ENCODE measurements around the gene PFN1.

PFN1 gene

GRCh38 chr17:4896332-4897197, 51.8 kb downstream of the PFN1 start:
- no peak for TF ChIP-seq EZH2phosphoT487 (IDR thresholded peaks at IDR 0.05; ENCODE audit: borderline replicate concordance, low read length)
- TF ChIP-seq, protein P1, sequence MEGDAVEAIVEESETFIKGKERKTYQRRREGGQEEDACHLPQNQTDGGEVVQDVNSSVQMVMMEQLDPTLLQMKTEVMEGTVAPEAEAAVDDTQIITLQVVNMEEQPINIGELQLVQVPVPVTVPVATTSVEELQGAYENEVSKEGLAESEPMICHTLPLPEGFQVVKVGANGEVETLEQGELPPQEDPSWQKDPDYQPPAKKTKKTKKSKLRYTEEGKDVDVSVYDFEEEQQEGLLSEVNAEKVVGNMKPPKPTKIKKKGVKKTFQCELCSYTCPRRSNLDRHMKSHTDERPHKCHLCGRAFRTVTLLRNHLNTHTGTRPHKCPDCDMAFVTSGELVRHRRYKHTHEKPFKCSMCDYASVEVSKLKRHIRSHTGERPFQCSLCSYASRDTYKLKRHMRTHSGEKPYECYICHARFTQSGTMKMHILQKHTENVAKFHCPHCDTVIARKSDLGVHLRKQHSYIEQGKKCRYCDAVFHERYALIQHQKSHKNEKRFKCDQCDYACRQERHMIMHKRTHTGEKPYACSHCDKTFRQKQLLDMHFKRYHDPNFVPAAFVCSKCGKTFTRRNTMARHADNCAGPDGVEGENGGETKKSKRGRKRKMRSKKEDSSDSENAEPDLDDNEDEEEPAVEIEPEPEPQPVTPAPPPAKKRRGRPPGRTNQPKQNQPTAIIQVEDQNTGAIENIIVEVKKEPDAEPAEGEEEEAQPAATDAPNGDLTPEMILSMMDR (IDR thresholded peaks at IDR 0.05; ENCODE audit: low read depth, low read length, poor library complexity, severe bottlenecking): no peak
- no peak overlapping the region for H3K4me2 ChIP-seq (ENCODE audit: low read length)

GRCh38 chr17:4895657-4896331, 52.5 kb downstream of the PFN1 start:
- Histone ChIP-seq H3K79me2 (ENCODE audit: control insufficient read depth, low read length) (no peaks in the 10 kb centered on the region), H3K27ac (ENCODE audit: low read depth, low read length) (no peak overlapping the region), H3K4me1 (ENCODE audit: control insufficient read depth, low read length) (peaks cover 15% of the 10 kb centered on the region), H3K27me3 (ENCODE audit: control insufficient read depth, low read length) (peaks cover 12% of the 10 kb centered on the region), H3K9me2 (replicated peaks; ENCODE audit: control insufficient read depth, low read length) (no peaks in the 10 kb centered on the region), H3K36me3 (ENCODE audit: control insufficient read depth, low read length) (peaks cover 24% of the 10 kb centered on the region), H4K20me1 (ENCODE audit: control insufficient read depth, insufficient read depth, low read depth, low read length) (no peaks in the 10 kb centered on the region; the same call in 1 of the 2 replicates), H3F3A (ENCODE audit: control insufficient read depth, insufficient read depth) (no peaks in the 10 kb centered on the region), H3K4me3 (ENCODE audit: low read length) (no peak overlapping the region), H3K4me2 (ENCODE audit: low read length) (no peak overlapping the region), H3K9me3 (ENCODE audit: control insufficient read depth, insufficient read depth, low read length) (no peaks in the 10 kb centered on the region)
- TF ChIP-seq EZH2phosphoT487 (IDR thresholded peaks at IDR 0.05; ENCODE audit: borderline replicate concordance, low read length): no peak
- TF ChIP-seq, protein P1 (IDR thresholded peaks at IDR 0.05; ENCODE audit: low read depth, low read length, poor library complexity, severe bottlenecking): no peak

More at GRCh38 chr17:4896332-4897197, 51.8 kb downstream of the PFN1 start:
- H3F3A ChIP-seq (ENCODE audit: control insufficient read depth, insufficient read depth): no peaks in the 10 kb centered on the region
- H3K4me1 ChIP-seq (ENCODE audit: control insufficient read depth, low read length): peaks cover 21% of the 10 kb centered on the region
- H3K4me3 ChIP-seq (ENCODE audit: low read length): no peak overlapping the region
- peaks cover 17% of the 10 kb centered on the region for H3K36me3 ChIP-seq (ENCODE audit: control insufficient read depth, low read length)
- peaks cover 14% of the 10 kb centered on the region for H3K27me3 ChIP-seq (ENCODE audit: control insufficient read depth, low read length)
- H3K9me3 ChIP-seq (ENCODE audit: control insufficient read depth, insufficient read depth, low read length): no peaks in the 10 kb centered on the region
- no peak overlapping the region for H3K27ac ChIP-seq (ENCODE audit: low read depth, low read length)
- no peaks in the 10 kb centered on the region for H3K79me2 ChIP-seq (ENCODE audit: control insufficient read depth, low read length)
- no peaks in the 10 kb centered on the region; the same call in 1 of the 2 replicates for H4K20me1 ChIP-seq (ENCODE audit: control insufficient read depth, insufficient read depth, low read depth, low read length)
- H3K9me2 ChIP-seq (replicated peaks; ENCODE audit: control insufficient read depth, low read length): no peaks in the 10 kb centered on the region

Data from DOHH2 (cell line).